Activated CD4-positive, alpha-beta memory T cell treated with anti-CD3 and anti-CD28 coated beads for 36 hours (primary cell): ENCODE results near the gene LRRC37A3. TPM values are rescaled to one million over a fixed set of nuclear protein-coding genes. Genes with fewer than 3 reads are reported as not detected.
A peak's percentile ranks its signal among the peaks of the same experiment; 100 is the strongest.
"Not testable (repeated sequence)": the region's sequence is repeated elsewhere in the genome, so short reads cannot be mapped to it uniquely, and the experiment has no call there.

Source experiments
- CTCF ChIA-PET: fragments of 350-600 bp; sonication (Branson Sonifier 250); formaldehyde crosslinking; loops from one replicate; lab custom pipeline; 2021; ENCODE audit warnings: antibody characterized with exemption, inconsistent platforms; lab: Charles Lee
- POLR2A ChIA-PET: fragments of 350-600 bp; sonication (Branson Sonifier 250); formaldehyde crosslinking; loops from one replicate; lab custom pipeline; 2021; ENCODE audit warnings: antibody characterized with exemption; lab: Charles Lee
- DNase-seq: peaks from one replicate; pipeline ENCODE4 v3.0.0-alpha.2; 2020
- H3K27ac Mint-ChIP-seq: one replicate; pipeline ENCODE4 v1.8.0; 2021; ENCODE audit warnings: mixed read lengths
- H3K27me3 Mint-ChIP-seq: one replicate; pipeline ENCODE4 v1.8.0; 2021; ENCODE audit warnings: mixed read lengths
- H3K36me3 Mint-ChIP-seq: one replicate; pipeline ENCODE4 v1.8.0; 2021; ENCODE audit warnings: mixed read lengths
- H3K4me1 Mint-ChIP-seq: one replicate; pipeline ENCODE4 v1.8.0; 2021; ENCODE audit warnings: low read depth, mixed read lengths
- H3K4me3 Mint-ChIP-seq: one replicate; pipeline ENCODE4 v1.8.0; 2021; ENCODE audit warnings: mild to moderate bottlenecking, mixed read lengths
- H3K9me3 Mint-ChIP-seq: one replicate; pipeline ENCODE4 v1.8.0; 2021; ENCODE audit warnings: mixed read lengths
- intact Hi-C: fragments of 100-400 bp; cut with micrococcal nuclease; formaldehyde crosslinking; loops from one replicate; pipeline ENCODE4 v1.15.1; 2023
- total RNA-seq, 2 experiments: library from RNA; stranded (reverse); gene quantifications; one replicate each; pipeline ENCODE4 v1.2.3, GENCODE V29; 2021

LRRC37A3 gene
- total RNA-seq, 2 experiments from 2014 or later: 6.9 to 8.5 TPM

DNA sequence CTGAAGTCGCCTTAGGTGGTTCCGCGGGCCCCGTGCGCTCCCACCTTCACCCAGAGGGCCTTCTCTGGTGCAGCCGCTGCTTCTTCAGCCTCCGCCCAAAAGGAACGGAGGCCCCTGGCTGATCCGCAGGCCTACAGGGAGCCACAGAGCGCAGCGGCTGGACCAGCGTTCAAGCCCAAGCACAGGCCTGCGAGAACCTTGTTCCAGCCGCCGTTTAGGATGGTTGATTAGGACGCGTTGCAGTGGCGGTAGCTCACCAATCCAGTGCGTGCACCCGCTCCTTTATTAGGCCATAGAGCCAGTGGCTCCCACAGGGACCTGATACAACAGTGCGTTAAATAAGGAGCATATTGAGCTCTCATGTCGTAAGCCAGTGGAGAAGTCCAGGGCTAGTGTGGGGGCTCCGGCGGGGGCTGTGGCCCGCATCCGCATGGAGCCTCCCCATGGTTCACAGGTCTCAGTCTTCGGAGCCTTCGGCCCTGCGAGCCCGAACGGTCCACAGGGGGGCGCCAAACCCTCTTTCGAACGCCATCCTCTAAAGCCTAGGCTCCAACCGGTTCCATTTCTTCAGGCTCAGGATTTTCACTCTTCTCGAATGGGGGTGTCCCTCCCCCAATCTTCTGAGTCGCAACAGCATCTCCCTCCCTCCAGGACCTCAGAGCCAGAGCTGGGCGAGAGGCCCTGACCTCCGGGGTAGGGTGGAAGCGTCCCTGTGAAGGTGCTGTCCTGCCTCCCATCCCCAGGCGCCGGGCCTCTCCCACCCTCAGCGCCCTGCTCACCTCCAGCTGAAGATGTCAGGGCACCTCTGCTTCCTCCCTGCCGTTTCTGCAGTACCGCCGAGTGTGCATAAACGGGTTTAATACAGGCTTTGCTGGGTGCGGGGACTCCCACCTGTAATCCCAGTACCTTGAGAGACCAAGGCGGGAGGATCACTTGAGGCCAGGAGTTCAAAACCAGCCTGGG lies 71.5 kb downstream of the LRRC37A3 start:
- H3K27me3 Mint-ChIP-seq, POLR2A ChIA-PET, H3K9me3 Mint-ChIP-seq, H3K4me3 Mint-ChIP-seq, H3K4me1 Mint-ChIP-seq, CTCF ChIA-PET, H3K27ac Mint-ChIP-seq, H3K36me3 Mint-ChIP-seq: not testable (repeated sequence)
- peak; percentile 84 for DNase-seq
- intact Hi-C loops: loop anchor here (5.0 kb wide), 3 partner anchors 90 to 350 kb away; partner anchors contain the start of gene RGS9

DNA sequence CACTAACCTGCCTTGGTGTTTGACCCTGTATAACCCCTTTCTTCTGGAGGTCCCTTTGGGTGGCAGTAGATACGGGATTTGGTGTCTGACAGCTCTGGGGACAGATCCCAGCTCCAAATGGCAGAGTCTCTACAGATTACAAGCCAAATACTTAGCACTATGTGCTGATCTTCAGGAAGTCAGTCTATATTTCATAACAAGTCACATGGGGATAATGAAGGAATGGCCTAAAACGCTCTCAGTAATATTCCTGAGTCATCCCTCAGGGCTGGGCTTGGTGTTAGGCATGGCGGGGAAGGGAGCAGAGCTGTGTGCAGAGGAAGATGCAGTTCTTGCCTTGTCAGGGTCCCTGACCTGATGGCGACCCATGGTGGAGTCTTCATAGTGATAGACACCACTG lies 72.4 kb downstream of the LRRC37A3 start:
- CTCF ChIA-PET, DNase-seq, POLR2A ChIA-PET, H3K4me1 Mint-ChIP-seq, H3K27ac Mint-ChIP-seq, H3K9me3 Mint-ChIP-seq, H3K36me3 Mint-ChIP-seq, H3K27me3 Mint-ChIP-seq, H3K4me3 Mint-ChIP-seq: not testable (repeated sequence)
- intact Hi-C loops: loop anchor here (5.0 kb wide), 3 partner anchors 90 to 350 kb away; partner anchors contain the start of gene RGS9

DNA sequence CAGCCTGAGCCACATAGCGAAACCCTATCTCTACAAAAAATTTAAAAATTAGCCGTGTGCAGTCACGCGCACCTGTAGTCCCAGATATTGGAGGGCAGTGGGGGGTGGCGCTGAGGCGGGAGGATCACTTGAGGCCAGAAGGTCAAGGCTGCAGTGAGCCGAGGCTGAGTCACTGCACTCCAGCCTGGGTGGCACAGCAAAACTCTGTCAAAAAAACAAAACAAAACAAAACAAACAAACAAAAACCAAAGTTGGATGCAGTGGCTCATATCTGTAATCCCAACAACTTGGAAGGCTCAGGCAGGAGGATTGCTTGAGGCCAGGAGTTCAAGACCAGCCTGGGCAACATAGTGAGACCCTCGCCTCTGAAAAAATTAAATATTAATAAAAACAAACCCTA lies 75.4 kb downstream of the LRRC37A3 start:
- DNase-seq, H3K27ac Mint-ChIP-seq, CTCF ChIA-PET, H3K27me3 Mint-ChIP-seq, H3K36me3 Mint-ChIP-seq, intact Hi-C loops, H3K4me3 Mint-ChIP-seq, H3K4me1 Mint-ChIP-seq, H3K9me3 Mint-ChIP-seq, POLR2A ChIA-PET: not testable (repeated sequence)

- H3K9me3 Mint-ChIP-seq, H3K36me3 Mint-ChIP-seq, intact Hi-C loops, H3K27me3 Mint-ChIP-seq, H3K27ac Mint-ChIP-seq, H3K4me3 Mint-ChIP-seq, CTCF ChIA-PET, DNase-seq, H3K4me1 Mint-ChIP-seq, POLR2A ChIA-PET: not testable (repeated sequence)
Measured at GRCh38 chr17:64842900-64843299, 76.4 kb downstream of the LRRC37A3 start.

GRCh38 chr17:64840960-64841359 lies 78.3 kb downstream of the LRRC37A3 start:
- H3K27ac Mint-ChIP-seq, H3K27me3 Mint-ChIP-seq, H3K36me3 Mint-ChIP-seq, POLR2A ChIA-PET, H3K4me3 Mint-ChIP-seq, DNase-seq, intact Hi-C loops, H3K4me1 Mint-ChIP-seq, H3K9me3 Mint-ChIP-seq, CTCF ChIA-PET: not testable (repeated sequence)

DNA sequence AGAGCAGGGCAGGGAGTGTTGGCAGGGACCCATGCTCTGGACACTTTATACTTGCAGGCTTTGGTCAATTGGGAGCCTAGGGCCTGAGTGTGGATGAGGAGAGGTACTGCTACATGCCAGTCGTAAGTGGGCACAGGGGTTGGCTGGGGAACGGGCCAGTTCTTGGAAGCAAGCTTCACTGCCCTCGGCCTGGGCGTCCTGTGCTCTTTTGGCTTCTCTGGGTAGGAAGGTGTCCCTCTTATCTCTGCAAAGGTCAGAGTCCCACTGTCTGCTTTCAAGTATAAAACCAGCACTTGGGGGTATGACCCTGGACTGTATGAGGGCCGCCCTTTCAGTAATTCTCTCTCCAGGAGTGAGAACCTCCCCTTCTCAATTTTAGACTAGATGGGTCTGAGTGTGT lies 80.8 kb downstream of the LRRC37A3 start:
- H3K9me3 Mint-ChIP-seq, H3K4me3 Mint-ChIP-seq, H3K27me3 Mint-ChIP-seq, intact Hi-C loops, POLR2A ChIA-PET, H3K27ac Mint-ChIP-seq, DNase-seq, H3K36me3 Mint-ChIP-seq: not testable (repeated sequence)
- CTCF ChIA-PET: interaction anchor here (0.7 kb wide), 1 partner anchor 100 kb away, joined by 3 read pairs; no protein-coding TSS in a partner anchor
- peaks cover 23% of the 10 kb centered on the region for H3K4me1 Mint-ChIP-seq

DNA sequence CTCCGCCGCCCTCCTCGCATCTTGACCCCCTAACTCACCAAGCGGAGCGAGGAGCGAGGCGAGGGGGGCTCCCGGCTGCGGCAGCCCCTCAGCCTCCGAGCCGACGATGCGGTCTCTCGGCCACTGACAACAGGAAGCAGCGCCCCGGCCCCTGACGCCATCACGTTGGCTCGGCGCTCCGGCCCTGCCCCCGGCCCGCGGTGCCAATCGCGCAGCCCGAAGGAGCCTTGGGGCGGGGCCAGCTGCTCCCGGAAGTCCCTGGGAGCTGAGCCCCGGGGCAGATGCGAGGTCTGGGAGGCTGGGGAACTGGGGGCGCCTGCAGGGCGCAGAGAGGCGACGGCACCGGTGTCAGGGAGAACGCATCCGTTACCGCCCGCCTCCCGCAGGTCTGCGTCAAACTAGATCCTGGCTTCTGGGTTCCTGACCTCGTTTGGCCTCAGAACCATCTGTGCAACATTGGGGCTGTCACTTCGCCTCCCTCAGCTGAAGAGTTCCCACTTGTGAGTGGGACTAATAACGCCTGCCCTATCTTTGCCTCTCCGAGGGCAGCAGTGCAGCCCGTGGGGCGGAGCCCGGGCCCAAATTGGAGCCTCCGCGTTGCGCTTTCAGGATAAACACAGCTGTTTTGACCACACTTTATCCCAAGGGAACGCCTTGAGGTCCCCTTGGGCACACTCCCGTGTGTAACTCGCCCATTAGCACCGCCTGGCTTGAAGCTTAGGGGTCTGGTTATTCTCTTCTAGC lies 82.1 kb downstream of the LRRC37A3 start:
- Mint-ChIP-seq H3K4me3 (peak overlapping the region; percentile 85), H3K27ac (peak overlapping the region; percentile 80), H3K4me1 (peaks cover 23% of the 10 kb centered on the region)
- peak; percentile 92 for DNase-seq
- CTCF ChIA-PET, H3K9me3 Mint-ChIP-seq, POLR2A ChIA-PET, intact Hi-C loops, H3K27me3 Mint-ChIP-seq, H3K36me3 Mint-ChIP-seq: not testable (repeated sequence)

GRCh38 chr17:64836623-64837017 lies 82.7 kb downstream of the LRRC37A3 start:
- POLR2A ChIA-PET, H3K27me3 Mint-ChIP-seq, CTCF ChIA-PET, H3K9me3 Mint-ChIP-seq, H3K36me3 Mint-ChIP-seq, intact Hi-C loops: not testable (repeated sequence)
- Mint-ChIP-seq H3K4me1 (peaks cover 23% of the 10 kb centered on the region), H3K4me3 (peak overlapping the region; percentile 85), H3K27ac (peak overlapping the region; percentile 76)
- DNase-seq: peak; percentile 46

GRCh38 chr17:64834060-64834459 lies 85.2 kb downstream of the LRRC37A3 start:
- H3K27ac Mint-ChIP-seq, H3K4me3 Mint-ChIP-seq, DNase-seq, intact Hi-C loops, H3K9me3 Mint-ChIP-seq, CTCF ChIA-PET, POLR2A ChIA-PET, H3K27me3 Mint-ChIP-seq, H3K36me3 Mint-ChIP-seq: not testable (repeated sequence)
- peaks cover 25% of the 10 kb centered on the region for H3K4me1 Mint-ChIP-seq

- DNase-seq, intact Hi-C loops, H3K27ac Mint-ChIP-seq, POLR2A ChIA-PET, CTCF ChIA-PET, H3K27me3 Mint-ChIP-seq, H3K36me3 Mint-ChIP-seq, H3K9me3 Mint-ChIP-seq, H3K4me3 Mint-ChIP-seq: not testable (repeated sequence)
- H3K4me1 Mint-ChIP-seq: peaks cover 16% of the 10 kb centered on the region
Measured at GRCh38 chr17:64830631-64831040, 88.6 kb downstream of the LRRC37A3 start.

- POLR2A ChIA-PET, H3K36me3 Mint-ChIP-seq, H3K27me3 Mint-ChIP-seq, DNase-seq, intact Hi-C loops, H3K4me1 Mint-ChIP-seq, H3K27ac Mint-ChIP-seq, H3K4me3 Mint-ChIP-seq, CTCF ChIA-PET, H3K9me3 Mint-ChIP-seq: not testable (repeated sequence)
Measured at GRCh38 chr17:64829824-64830630, 89.3 kb downstream of the LRRC37A3 start.

DNA sequence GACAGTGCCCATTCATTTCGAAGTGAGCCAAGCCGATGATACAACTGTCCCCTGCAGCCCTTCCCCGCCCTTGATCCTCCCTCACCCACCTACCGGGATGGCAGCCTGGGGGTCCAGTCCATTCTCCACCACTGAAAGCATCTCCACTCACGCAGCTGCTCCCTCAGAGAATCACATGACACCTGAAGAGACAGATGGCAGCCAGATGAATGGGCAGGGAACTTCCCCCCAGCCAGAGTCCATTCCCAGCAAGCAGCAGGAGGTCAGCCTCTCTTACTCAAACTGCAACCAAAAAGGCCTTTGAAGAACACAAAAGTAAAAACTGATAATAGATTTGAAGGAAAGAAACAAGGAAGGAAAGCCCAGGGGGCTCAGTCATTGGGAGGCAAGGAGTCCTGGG lies 90.2 kb downstream of the LRRC37A3 start:
- H3K9me3 Mint-ChIP-seq, DNase-seq, H3K27ac Mint-ChIP-seq, H3K36me3 Mint-ChIP-seq, CTCF ChIA-PET, POLR2A ChIA-PET, H3K4me1 Mint-ChIP-seq, H3K4me3 Mint-ChIP-seq, intact Hi-C loops, H3K27me3 Mint-ChIP-seq: not testable (repeated sequence)
